Astrocyte of the cerebellum (primary cell): ENCODE results near the gene DRD1.
"Not testable (repeated sequence)": the region's sequence is repeated elsewhere in the genome, so short reads cannot be mapped to it uniquely, and the experiment has no call there.

Experiments
- DNase-seq: peaks from one replicate; pipeline ENCODE4 v3.0.0-alpha.2; 2011; ENCODE audit warnings: low read depth
- H3K4me3 ChIP-seq: 2 replicates; pipeline ENCODE4 v1.5.1; 2011; ENCODE audit warnings: mild to moderate bottlenecking, low read depth, low read length, moderate library complexity
- CTCF ChIP-seq: IDR thresholded peaks from 2 replicates; pipeline ENCODE4 v1.5.1; 2012; ENCODE audit warnings: low read length, low read depth, moderate library complexity, mild to moderate bottlenecking; ENCODE audit errors: missing control alignments
- in situ Hi-C: cut with HindIII; loops from 2 replicates; pipeline ENCODE4 v1.10.0; 2017; ENCODE audit warnings: low sequenced_read_pairs

DRD1 gene

GRCh38 chr5:175420383-175420782 is 23.6 kb downstream of the DRD1 start:
- no peak for DNase-seq
- in situ Hi-C loops, result no loop called here
- TF ChIP-seq CTCF, result no peak
- no peak overlapping the region for H3K4me3 ChIP-seq

DNA sequence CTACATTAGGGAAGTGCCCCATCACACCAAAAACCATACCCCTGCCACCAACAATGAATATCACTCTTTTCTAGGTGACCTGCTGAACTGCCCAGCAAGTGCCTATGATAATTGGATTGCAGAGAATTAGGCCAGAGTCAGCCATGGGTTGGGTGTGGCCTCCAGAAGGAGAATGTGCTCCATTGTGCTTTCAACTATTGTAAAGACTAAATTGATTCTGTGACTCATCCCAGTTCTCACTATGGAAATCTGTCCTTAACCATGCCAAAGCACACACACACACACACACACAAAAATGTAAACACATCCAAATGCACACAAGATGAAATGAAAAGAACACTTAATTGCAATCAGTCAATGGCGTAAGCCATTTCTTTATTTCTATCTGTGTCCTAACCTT is 25.7 kb downstream of the DRD1 start:
- in situ Hi-C loops, result no loop called here

GRCh38 chr5:175417384-175417783 is 26.6 kb downstream of the DRD1 start:
- no peak for DNase-seq
- in situ Hi-C loops, result no loop called here

More for the DNA sequence above, 25.7 kb downstream of the DRD1 start:
- no peak overlapping the region for H3K4me3 ChIP-seq
- no peak for TF ChIP-seq CTCF
- no peak for DNase-seq

GRCh38 chr5:175415303-175415702 is 28.7 kb downstream of the DRD1 start:
- in situ Hi-C loops, result no loop called here
- no peak for TF ChIP-seq CTCF
- no peak for DNase-seq
- H3K4me3 ChIP-seq, result no peak overlapping the region

More at GRCh38 chr5:175417384-175417783, 26.6 kb downstream of the DRD1 start:
- no peak overlapping the region for H3K4me3 ChIP-seq
- no peak for TF ChIP-seq CTCF

DNA sequence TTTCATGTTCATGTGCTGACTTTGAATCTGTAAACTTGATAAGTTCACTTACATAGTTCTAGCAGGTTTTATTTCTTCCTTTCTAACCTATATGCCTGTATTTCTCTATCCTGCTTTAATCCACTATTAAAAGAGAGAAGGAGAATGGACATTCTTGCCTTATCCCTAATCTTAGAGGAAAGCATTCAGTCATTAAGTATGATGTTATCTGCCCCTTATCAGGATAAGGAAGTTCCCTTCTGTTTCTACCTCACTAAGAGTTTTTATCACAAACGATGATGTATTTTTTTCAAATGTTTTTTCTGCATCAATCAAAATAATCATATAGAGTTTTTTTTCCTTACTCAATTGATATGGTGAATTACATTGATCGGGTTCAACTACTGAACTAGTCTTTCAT is 33.1 kb downstream of the DRD1 start:
- in situ Hi-C loops, result no loop called here
- no peak for DNase-seq
- TF ChIP-seq CTCF, result no peak
- no peak overlapping the region for H3K4me3 ChIP-seq

- no peak for TF ChIP-seq CTCF
- in situ Hi-C loops, result no loop called here
- no peak for DNase-seq
- no peak overlapping the region for H3K4me3 ChIP-seq
These were observed 37.7 kb downstream of the DRD1 start for GRCh38 chr5:175406300-175406699.

DNA sequence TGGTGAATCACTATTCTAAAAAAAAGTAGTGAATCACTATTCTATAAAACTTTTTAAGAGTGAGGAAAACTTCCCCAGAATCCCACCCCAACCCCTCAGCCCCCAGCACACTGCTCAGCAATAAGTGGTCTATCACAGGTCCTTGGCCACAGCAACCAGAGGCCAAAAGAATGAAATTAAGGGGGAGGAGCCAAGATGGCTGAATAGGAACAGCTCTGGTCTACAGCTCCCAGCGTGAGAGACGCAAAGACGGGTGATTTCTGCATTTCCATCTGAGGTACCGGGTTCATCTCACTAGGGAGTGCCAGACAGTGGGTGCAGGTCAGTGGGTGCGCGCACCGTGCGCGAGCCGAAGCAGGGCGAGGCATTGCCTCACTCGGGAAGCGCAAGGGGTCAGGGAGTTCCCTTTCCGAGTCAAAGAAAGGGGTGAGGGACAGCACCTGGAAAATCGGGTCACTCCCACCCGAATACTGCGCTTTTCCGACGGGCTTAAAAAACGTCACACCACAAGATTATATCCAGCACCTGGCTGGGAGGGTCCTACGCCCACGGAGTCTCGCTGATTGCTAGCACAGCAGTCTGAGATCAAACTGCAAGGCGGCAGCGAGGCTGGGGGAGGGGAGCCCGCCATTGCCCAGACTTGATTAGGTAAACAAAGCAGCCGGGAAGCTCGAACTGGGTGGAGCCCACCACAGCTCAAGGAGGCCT is 46.2 kb downstream of the DRD1 start:
- DNase-seq, in situ Hi-C loops, H3K4me3 ChIP-seq: not testable (repeated sequence)

- in situ Hi-C loops, result not testable (repeated sequence)
These were observed 48.6 kb downstream of the DRD1 start for GRCh38 chr5:175395430-175395829.

More at GRCh38 chr5:175395430-175395829, 48.6 kb downstream of the DRD1 start:
- not testable (repeated sequence) for H3K4me3 ChIP-seq, DNase-seq
